B cell (primary cell): ENCODE data around the gene ARFGAP3.

Experiments
- EZH2 ChIP-seq: IDR thresholded peaks from 2 replicates; pipeline ENCODE4 v1.6.1; 2012; ENCODE audit warnings: borderline replicate concordance, low read depth, mild to moderate bottlenecking, moderate library complexity, low read length; ENCODE audit not compliant: insufficient read depth, poor library complexity, severe bottlenecking
- TF ChIP-seq, protein P1 (sequence below): fragments of 200-600 bp; IDR thresholded peaks from one replicate; pipeline ENCODE4 v1.8.0; 2022; ENCODE audit warnings: antibody characterized with exemption, mild to moderate bottlenecking

- TF ChIP-seq, protein P1, sequence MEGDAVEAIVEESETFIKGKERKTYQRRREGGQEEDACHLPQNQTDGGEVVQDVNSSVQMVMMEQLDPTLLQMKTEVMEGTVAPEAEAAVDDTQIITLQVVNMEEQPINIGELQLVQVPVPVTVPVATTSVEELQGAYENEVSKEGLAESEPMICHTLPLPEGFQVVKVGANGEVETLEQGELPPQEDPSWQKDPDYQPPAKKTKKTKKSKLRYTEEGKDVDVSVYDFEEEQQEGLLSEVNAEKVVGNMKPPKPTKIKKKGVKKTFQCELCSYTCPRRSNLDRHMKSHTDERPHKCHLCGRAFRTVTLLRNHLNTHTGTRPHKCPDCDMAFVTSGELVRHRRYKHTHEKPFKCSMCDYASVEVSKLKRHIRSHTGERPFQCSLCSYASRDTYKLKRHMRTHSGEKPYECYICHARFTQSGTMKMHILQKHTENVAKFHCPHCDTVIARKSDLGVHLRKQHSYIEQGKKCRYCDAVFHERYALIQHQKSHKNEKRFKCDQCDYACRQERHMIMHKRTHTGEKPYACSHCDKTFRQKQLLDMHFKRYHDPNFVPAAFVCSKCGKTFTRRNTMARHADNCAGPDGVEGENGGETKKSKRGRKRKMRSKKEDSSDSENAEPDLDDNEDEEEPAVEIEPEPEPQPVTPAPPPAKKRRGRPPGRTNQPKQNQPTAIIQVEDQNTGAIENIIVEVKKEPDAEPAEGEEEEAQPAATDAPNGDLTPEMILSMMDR = no peak
- TF ChIP-seq EZH2 = no peak
Measured at GRCh38 chr22:42788021-42788420, 69.1 kb downstream of the ARFGAP3 start.
